Neural progenitor cell (in vitro differentiated cells): ENCODE data around the gene KIAA2012. TPM values are rescaled to one million over a fixed set of nuclear protein-coding genes. Genes with fewer than 3 reads are reported as not detected.

Source experiments
- DNase-seq: peaks from one replicate; pipeline ENCODE4 v3.0.0-alpha.2; 2016; ENCODE audit warnings: low spot score
- H2AFZ ChIP-seq: fragments of 200-600 bp; sonication (generic); replicated peaks from 2 replicates; pipeline ENCODE4 v1.6.1; 2016; ENCODE audit warnings: antibody characterized with exemption
- H3F3A ChIP-seq: fragments of 200-600 bp; sonication (generic); 2 replicates; pipeline ENCODE4 v1.6.1; 2016; ENCODE audit warnings: antibody characterized with exemption, low read depth
- H3K27ac ChIP-seq: fragments of 200-600 bp; sonication (generic); 2 replicates; pipeline ENCODE4 v1.5.1; 2016; ENCODE audit warnings: mild to moderate bottlenecking
- H3K27me3 ChIP-seq: fragments of 200-600 bp; sonication (generic); 2 replicates; pipeline ENCODE4 v1.6.1; 2016; ENCODE audit warnings: mild to moderate bottlenecking, moderate library complexity
- H3K36me3 ChIP-seq: fragments of 200-600 bp; sonication (generic); 2 replicates; pipeline ENCODE4 v1.5.1; 2016
- H3K4me1 ChIP-seq: fragments of 200-600 bp; sonication (generic); 2 replicates; pipeline ENCODE4 v1.6.1; 2016; ENCODE audit warnings: mixed run types
- H3K4me2 ChIP-seq: fragments of 200-600 bp; sonication (generic); 2 replicates; pipeline ENCODE4 v1.6.1; 2016
- H3K4me3 ChIP-seq: fragments of 200-600 bp; sonication (generic); 2 replicates; pipeline ENCODE4 v1.5.1; 2016
- H3K79me2 ChIP-seq: fragments of 200-600 bp; sonication (generic); 2 replicates; pipeline ENCODE4 v1.6.1; 2016; ENCODE audit warnings: low read depth
- H3K9ac ChIP-seq: fragments of 200-600 bp; sonication (generic); 2 replicates; pipeline ENCODE4 v1.6.1; 2016
- H3K9me3 ChIP-seq: fragments of 200-600 bp; sonication (generic); 2 replicates; pipeline ENCODE4 v1.5.1; 2016; ENCODE audit warnings: low read depth
- H4K20me1 ChIP-seq: fragments of 200-600 bp; sonication (generic); 2 replicates; pipeline ENCODE4 v1.6.1; 2016; ENCODE audit warnings: low read depth
- H3K27ac Mint-ChIP-seq: 3 replicates; pipeline ENCODE4 v1.8.0; 2021; ENCODE audit warnings: mixed read lengths
- H3K27me3 Mint-ChIP-seq: 2 replicates; pipeline ENCODE4 v1.8.0; 2022; ENCODE audit warnings: low read depth, mild to moderate bottlenecking, inconsistent platforms, moderate library complexity, mixed read lengths; ENCODE audit not compliant: insufficient read depth
- H3K36me3 Mint-ChIP-seq: 3 replicates; pipeline ENCODE4 v1.8.0; 2021; ENCODE audit warnings: mixed read lengths
- H3K4me1 Mint-ChIP-seq: 3 replicates; pipeline ENCODE4 v1.8.0; 2021; ENCODE audit warnings: mixed read lengths
- H3K4me3 Mint-ChIP-seq: 3 replicates; pipeline ENCODE4 v1.8.0; 2021; ENCODE audit warnings: mild to moderate bottlenecking, moderate library complexity, mixed read lengths
- H3K9me3 Mint-ChIP-seq: 3 replicates; pipeline ENCODE4 v1.8.0; 2020; ENCODE audit warnings: mixed read lengths
- CTCF ChIP-seq: fragments of 200-600 bp; sonication (generic); IDR thresholded peaks from 2 replicates; pipeline ENCODE4 v1.5.1; 2017; ENCODE audit warnings: antibody characterized with exemption, mild to moderate bottlenecking
- EZH2 ChIP-seq: fragments of 200-600 bp; sonication (generic); IDR thresholded peaks from 2 replicates; pipeline ENCODE4 v1.6.1; 2017; ENCODE audit warnings: antibody characterized with exemption, mild to moderate bottlenecking, moderate library complexity
- EZH2phosphoT487 ChIP-seq: fragments of 200-600 bp; sonication (generic); IDR thresholded peaks from 2 replicates; pipeline ENCODE4 v1.6.1; 2017; ENCODE audit warnings: antibody characterized with exemption
- total RNA-seq: library from RNA; depleted of rRNA; stranded (reverse); fragments of >200 nt; gene quantifications from 2 replicates; pipeline ENCODE4 v1.2.3, GENCODE V29; 2015; ENCODE audit warnings: low replicate concordance

The KIAA2012 gene
- total RNA-seq, 1 donor from 2014 or later, result not detected

- Mint-ChIP-seq H3K27ac (no peak overlapping the region), H3K36me3 (no peaks in the 10 kb centered on the region), H3K4me1 (peaks cover 40% of the 10 kb centered on the region), H3K9me3 (no peaks in the 10 kb centered on the region), H3K27me3 (peaks cover 8% of the 10 kb centered on the region), H3K4me3 (no peak overlapping the region)
- H3K4me1 ChIP-seq, result peaks cover 12% of the 10 kb centered on the region
- no peak for TF ChIP-seq EZH2
- H3K4me3 ChIP-seq, result no peak overlapping the region
- H3F3A ChIP-seq, result peaks cover 23% of the 10 kb centered on the region
- H3K27me3 ChIP-seq, result no peaks in the 10 kb centered on the region
- no peak overlapping the region for H3K9ac ChIP-seq
- H3K9me3 ChIP-seq, result no peaks in the 10 kb centered on the region
- H3K27ac ChIP-seq, result no peak overlapping the region
- H3K4me2 ChIP-seq, result no peak overlapping the region
- H3K79me2 ChIP-seq, result no peaks in the 10 kb centered on the region
- no peak overlapping the region for H2AFZ ChIP-seq
- no peak for DNase-seq
- H4K20me1 ChIP-seq, result no peaks in the 10 kb centered on the region
- no peaks in the 10 kb centered on the region for H3K36me3 ChIP-seq
These were observed 25.2 kb downstream of the KIAA2012 start for GRCh38 chr2:202098291-202098690.

- Mint-ChIP-seq H3K27ac (no peak overlapping the region), H3K27me3 (peaks cover 8% of the 10 kb centered on the region), H3K9me3 (no peaks in the 10 kb centered on the region), H3K36me3 (no peaks in the 10 kb centered on the region), H3K4me3 (no peak overlapping the region), H3K4me1 (peaks cover 42% of the 10 kb centered on the region)
- H3K9me3 ChIP-seq, result no peaks in the 10 kb centered on the region
- peak overlapping the region; percentile 32 for H3K4me2 ChIP-seq
- DNase-seq, result peak; percentile 51
- H3K27me3 ChIP-seq, result peaks cover 2% of the 10 kb centered on the region
- no peaks in the 10 kb centered on the region for H3K79me2 ChIP-seq
- H4K20me1 ChIP-seq, result no peaks in the 10 kb centered on the region
- no peak overlapping the region for H2AFZ ChIP-seq
- H3K4me1 ChIP-seq, result peaks cover 12% of the 10 kb centered on the region
- H3K36me3 ChIP-seq, result no peaks in the 10 kb centered on the region
- H3K9ac ChIP-seq, result no peak overlapping the region
- TF ChIP-seq EZH2, result no peak
- no peak overlapping the region for H3K27ac ChIP-seq
- H3K4me3 ChIP-seq, result no peak overlapping the region
- H3F3A ChIP-seq, result peaks cover 24% of the 10 kb centered on the region
These were observed 26.5 kb downstream of the KIAA2012 start for GRCh38 chr2:202099515-202099914.

- DNase-seq, result no peak
- Histone ChIP-seq H3K27ac (no peak overlapping the region), H3K79me2 (no peaks in the 10 kb centered on the region), H3F3A (peaks cover 24% of the 10 kb centered on the region), H3K36me3 (no peaks in the 10 kb centered on the region), H3K9me3 (no peaks in the 10 kb centered on the region), H2AFZ (no peak overlapping the region), H3K27me3 (peaks cover 5% of the 10 kb centered on the region), H3K4me2 (no peak overlapping the region), H3K4me1 (peaks cover 12% of the 10 kb centered on the region), H4K20me1 (no peaks in the 10 kb centered on the region), H3K9ac (no peak overlapping the region), H3K4me3 (no peak overlapping the region)
- no peak overlapping the region for H3K4me3 Mint-ChIP-seq
- peaks cover 42% of the 10 kb centered on the region for H3K4me1 Mint-ChIP-seq
- H3K36me3 Mint-ChIP-seq, result no peaks in the 10 kb centered on the region
- H3K27ac Mint-ChIP-seq, result no peak overlapping the region
- peaks cover 6% of the 10 kb centered on the region for H3K27me3 Mint-ChIP-seq
- no peak for TF ChIP-seq EZH2
- no peak for TF ChIP-seq CTCF
- TF ChIP-seq EZH2phosphoT487, result no peak
- no peaks in the 10 kb centered on the region for H3K9me3 Mint-ChIP-seq
These were observed 27.1 kb downstream of the KIAA2012 start for GRCh38 chr2:202100176-202100575.

GRCh38 chr2:202101026-202101579 is 28.0 kb downstream of the KIAA2012 start:
- H3K4me2 ChIP-seq, result no peak overlapping the region
- no peak overlapping the region for H3K27ac ChIP-seq
- no peaks in the 10 kb centered on the region for H3K79me2 ChIP-seq
- H3K27me3 Mint-ChIP-seq, result peaks cover 4% of the 10 kb centered on the region
- H3K9me3 ChIP-seq, result no peaks in the 10 kb centered on the region
- peaks cover 37% of the 10 kb centered on the region for H3K4me1 Mint-ChIP-seq
- DNase-seq, result no peak
- TF ChIP-seq EZH2 (no peak), CTCF (no peak), EZH2phosphoT487 (no peak)
- no peak overlapping the region for H3K4me3 Mint-ChIP-seq
- no peaks in the 10 kb centered on the region for H4K20me1 ChIP-seq
- H2AFZ ChIP-seq, result no peak overlapping the region
- peaks cover 12% of the 10 kb centered on the region for H3K4me1 ChIP-seq
- H3F3A ChIP-seq, result peaks cover 24% of the 10 kb centered on the region
- H3K27me3 ChIP-seq, result peaks cover 5% of the 10 kb centered on the region
- no peaks in the 10 kb centered on the region for H3K36me3 Mint-ChIP-seq
- H3K9me3 Mint-ChIP-seq, result no peaks in the 10 kb centered on the region
- H3K4me3 ChIP-seq, result no peak overlapping the region
- H3K9ac ChIP-seq, result no peak overlapping the region
- H3K36me3 ChIP-seq, result no peaks in the 10 kb centered on the region
- peak overlapping the region; percentile 79 for H3K27ac Mint-ChIP-seq
